ENCODE data around the gene CIAO1. TPM values are rescaled to one million over a fixed set of nuclear protein-coding genes. Genes with fewer than 3 reads are reported as not detected.

The CIAO1 gene
- total RNA-seq, 1 donor from 2014 or later: 58.6 TPM

DNA sequence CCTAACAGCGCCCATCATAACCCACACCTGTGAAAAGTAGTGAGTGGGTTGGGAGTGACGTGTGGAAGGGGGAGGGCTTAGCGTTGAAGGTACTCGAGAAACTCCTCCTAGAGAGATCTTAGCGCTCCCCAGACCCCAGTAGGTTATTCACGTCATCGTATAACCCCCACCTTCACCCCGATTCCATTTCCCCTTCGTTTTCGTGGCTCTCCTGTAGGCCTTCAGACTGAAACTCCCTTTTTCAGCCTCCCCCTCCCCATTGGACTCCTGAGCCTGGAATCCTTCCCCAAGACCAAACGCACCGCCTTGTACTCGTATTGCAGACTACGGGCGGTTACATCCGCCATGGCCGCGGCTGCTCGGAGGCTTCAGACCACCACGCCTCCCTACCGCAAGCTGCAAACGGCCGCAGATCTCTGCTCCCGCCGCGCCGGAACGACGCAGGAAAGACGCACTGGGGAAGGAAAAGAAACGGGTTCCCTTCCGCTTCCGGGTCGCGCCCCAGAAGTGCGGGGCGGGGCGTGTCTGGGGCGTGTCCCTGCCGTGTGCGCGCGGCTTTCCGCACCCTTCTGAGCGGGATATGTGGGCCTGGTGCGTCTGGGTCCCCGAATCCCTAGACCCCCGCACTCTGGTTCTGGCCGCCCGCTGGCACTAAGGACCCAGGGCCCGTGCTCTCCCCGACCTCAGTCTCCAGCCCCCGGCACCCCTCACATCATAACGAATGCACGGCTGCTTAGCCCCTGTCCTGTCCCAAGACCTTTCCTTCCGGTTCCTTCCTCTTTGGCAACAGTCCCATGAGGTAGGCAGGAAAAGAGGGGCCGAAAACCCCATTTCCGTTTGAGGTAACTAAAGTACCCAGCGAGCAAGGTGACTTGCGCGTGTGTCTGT lies 39.3 kb downstream of the CIAO1 start, which contains the start of gene SNRNP200:
Gene SNRNP200, minus strand, starts transcription at position 456 of the 888 bp plus-strand sequence. Its CDS starts 109 bp downstream, at position 347.
- H3K4me3 Mint-ChIP-seq (ENCODE audit: unreplicated experiment): peak within 1 kb of the TSS; percentile 99
- H3K27me3 Mint-ChIP-seq (ENCODE audit: low read depth, unreplicated experiment): no peaks in the 10 kb centered on the region
- Histone ChIP-seq H3K79me2 (ENCODE audit: insufficient read depth, low read length) (peaks cover 46% of the 10 kb centered on the region), H3K9me3 (ENCODE audit: insufficient read depth, low read depth, low read length) (no peaks in the 10 kb centered on the region), H3K9ac (ENCODE audit: low read length) (peak within 1 kb of the TSS; percentile 96), H3K27ac (ENCODE audit: low read depth, low read length) (peak within 1 kb of the TSS; percentile 76), H3K4me2 (ENCODE audit: low read length) (peak within 1 kb of the TSS; percentile 98), H3K4me3 (ENCODE audit: insufficient read depth, low read depth, low read length) (peak within 1 kb of the TSS; percentile 99), H3K36me3 (ENCODE audit: insufficient read depth, low read length) (peaks cover 27% of the 10 kb centered on the region), H4K20me1 (ENCODE audit: insufficient read depth, low read length) (peaks cover 22% of the 10 kb centered on the region), H3K4me1 (ENCODE audit: insufficient read depth, low read length) (peaks cover 12% of the 10 kb centered on the region), H2AFZ (ENCODE audit: low read depth, low read length) (peak within 1 kb of the TSS; percentile 96), H3K27me3 (ENCODE audit: insufficient read depth, low read length) (no peaks in the 10 kb centered on the region)
- peaks cover 16% of the 10 kb centered on the region for H3K4me1 Mint-ChIP-seq (ENCODE audit: low read depth, unreplicated experiment)
- TF ChIP-seq, protein P1, sequence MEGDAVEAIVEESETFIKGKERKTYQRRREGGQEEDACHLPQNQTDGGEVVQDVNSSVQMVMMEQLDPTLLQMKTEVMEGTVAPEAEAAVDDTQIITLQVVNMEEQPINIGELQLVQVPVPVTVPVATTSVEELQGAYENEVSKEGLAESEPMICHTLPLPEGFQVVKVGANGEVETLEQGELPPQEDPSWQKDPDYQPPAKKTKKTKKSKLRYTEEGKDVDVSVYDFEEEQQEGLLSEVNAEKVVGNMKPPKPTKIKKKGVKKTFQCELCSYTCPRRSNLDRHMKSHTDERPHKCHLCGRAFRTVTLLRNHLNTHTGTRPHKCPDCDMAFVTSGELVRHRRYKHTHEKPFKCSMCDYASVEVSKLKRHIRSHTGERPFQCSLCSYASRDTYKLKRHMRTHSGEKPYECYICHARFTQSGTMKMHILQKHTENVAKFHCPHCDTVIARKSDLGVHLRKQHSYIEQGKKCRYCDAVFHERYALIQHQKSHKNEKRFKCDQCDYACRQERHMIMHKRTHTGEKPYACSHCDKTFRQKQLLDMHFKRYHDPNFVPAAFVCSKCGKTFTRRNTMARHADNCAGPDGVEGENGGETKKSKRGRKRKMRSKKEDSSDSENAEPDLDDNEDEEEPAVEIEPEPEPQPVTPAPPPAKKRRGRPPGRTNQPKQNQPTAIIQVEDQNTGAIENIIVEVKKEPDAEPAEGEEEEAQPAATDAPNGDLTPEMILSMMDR (IDR thresholded peaks at IDR 0.05; ENCODE audit: insufficient read depth, low read depth, low read length): no peak
- no peak for TF ChIP-seq EZH2 (IDR thresholded peaks at IDR 0.05; ENCODE audit: insufficient read depth, low read length)
- H3K36me3 Mint-ChIP-seq (ENCODE audit: low read depth, unreplicated experiment): peaks cover 4% of the 10 kb centered on the region
- H3K27ac Mint-ChIP-seq (ENCODE audit: unreplicated experiment): peak within 1 kb of the TSS; percentile 97
- DNase-seq (ENCODE audit: low read depth): peak; percentile 62
- FAIRE-seq: no peak
- H3K9me3 Mint-ChIP-seq (ENCODE audit: unreplicated experiment): no peaks in the 10 kb centered on the region

DNA sequence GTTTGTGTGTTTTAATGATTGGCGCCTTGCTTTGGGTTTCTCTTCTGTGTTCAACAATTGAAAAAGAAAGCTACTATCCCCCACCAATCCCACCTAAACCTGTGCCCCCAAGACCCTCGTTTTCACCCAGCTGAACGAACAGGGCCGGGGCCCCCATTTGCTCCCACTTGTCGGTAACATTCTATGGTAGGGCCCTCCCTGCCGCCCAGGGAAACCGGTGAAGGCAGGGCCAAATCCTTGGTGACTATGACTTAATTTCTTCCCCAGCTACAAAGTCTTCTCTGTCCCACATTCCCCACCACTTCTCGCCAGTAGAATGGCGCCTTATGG lies 39.9 kb downstream of the CIAO1 start:
- no peaks in the 10 kb centered on the region for H3K27me3 ChIP-seq (ENCODE audit: insufficient read depth, low read length)
- no peak for FAIRE-seq
- Mint-ChIP-seq H3K4me3 (ENCODE audit: unreplicated experiment) (peak overlapping the region; percentile 99), H3K36me3 (ENCODE audit: low read depth, unreplicated experiment) (peaks cover 4% of the 10 kb centered on the region), H3K27me3 (ENCODE audit: low read depth, unreplicated experiment) (no peaks in the 10 kb centered on the region), H3K27ac (ENCODE audit: unreplicated experiment) (peak overlapping the region; percentile 86), H3K4me1 (ENCODE audit: low read depth, unreplicated experiment) (peaks cover 16% of the 10 kb centered on the region), H3K9me3 (ENCODE audit: unreplicated experiment) (no peaks in the 10 kb centered on the region)
- peaks cover 20% of the 10 kb centered on the region for H4K20me1 ChIP-seq (ENCODE audit: insufficient read depth, low read length)
- no peak for DNase-seq (ENCODE audit: low read depth)
- H3K4me3 ChIP-seq (ENCODE audit: insufficient read depth, low read depth, low read length): peak overlapping the region; percentile 99
- H3K4me1 ChIP-seq (ENCODE audit: insufficient read depth, low read length): peaks cover 12% of the 10 kb centered on the region
- H3K36me3 ChIP-seq (ENCODE audit: insufficient read depth, low read length): peaks cover 24% of the 10 kb centered on the region
- peak overlapping the region; percentile 96 for H3K9ac ChIP-seq (ENCODE audit: low read length)
- H3K4me2 ChIP-seq (ENCODE audit: low read length): peak overlapping the region; percentile 98
- H3K79me2 ChIP-seq (ENCODE audit: insufficient read depth, low read length): peaks cover 44% of the 10 kb centered on the region
- no peaks in the 10 kb centered on the region for H3K9me3 ChIP-seq (ENCODE audit: insufficient read depth, low read depth, low read length)
- peak overlapping the region; percentile 96 for H2AFZ ChIP-seq (ENCODE audit: low read depth, low read length)
- peak overlapping the region; percentile 76 for H3K27ac ChIP-seq (ENCODE audit: low read depth, low read length)
- TF ChIP-seq EZH2 (IDR thresholded peaks at IDR 0.05; ENCODE audit: insufficient read depth, low read length): no peak
- TF ChIP-seq, protein P1 (IDR thresholded peaks at IDR 0.05; ENCODE audit: insufficient read depth, low read depth, low read length): no peak

Measured in astrocyte (in vitro differentiated cells and primary cell).